H1 (cell line): ENCODE measurements around the gene CEP128. TPM values are rescaled to one million over a fixed set of nuclear protein-coding genes. Genes with fewer than 3 reads are reported as not detected.

ENCODE experiments used
- CTCF ChIA-PET: fragments of 300-600 bp; sonication (Branson Sonifier 250); formaldehyde crosslinking; loops from one replicate; lab custom pipeline; 2021; ENCODE audit not compliant: partially characterized antibody; lab: Charles Lee
- POLR2A ChIA-PET: fragments of 300-600 bp; sonication (Branson Sonifier 250); formaldehyde crosslinking; loops from one replicate; lab custom pipeline; 2021; ENCODE audit warnings: inconsistent platforms; ENCODE audit not compliant: partially characterized antibody; lab: Charles Lee
- DNase-seq, 2 experiments: peaks; one replicate each; pipeline versions ENCODE4 v3.0.0 to v3.0.0-alpha.2; 2010 to 2022; ENCODE audit warnings: low spot score in 2 of 2, low read depth in 1 of 2, mixed read lengths in 1 of 2
- FAIRE-seq: peaks from 2 replicates; lab custom pipeline; 2011; peaks lifted over from hg19 to GRCh38; lab: Jason Lieb, UNC
- H2AFZ ChIP-seq: 2 replicates; pipeline ENCODE4 v1.8.1; 2012; ENCODE audit warnings: low read length, inconsistent platforms
- H2AK5ac ChIP-seq: 2 replicates; pipeline ENCODE4 v1.6.1; 2013; ENCODE audit warnings: low read depth, low read length
- H2BK120ac ChIP-seq: replicated peaks from 2 replicates; pipeline ENCODE3; 2013; ENCODE audit warnings: low read depth, low read length, inconsistent platforms
- H2BK12ac ChIP-seq: 2 replicates; pipeline ENCODE4 v1.6.1; 2013; ENCODE audit warnings: low read depth, low read length
- H2BK15ac ChIP-seq: 2 replicates; pipeline ENCODE4 v1.6.1; 2013; ENCODE audit warnings: low read length
- H2BK20ac ChIP-seq: 2 replicates; pipeline ENCODE4 v1.6.1; 2013; ENCODE audit warnings: low read length
- H2BK5ac ChIP-seq: 2 replicates; pipeline ENCODE4 v1.6.1; 2013; ENCODE audit warnings: low read depth, low read length
- H3K14ac ChIP-seq: 2 replicates; pipeline ENCODE4 v1.6.1; 2013; ENCODE audit warnings: inconsistent platforms; ENCODE audit not compliant: insufficient read length
- H3K18ac ChIP-seq: 2 replicates; pipeline ENCODE4 v1.6.1; 2013; ENCODE audit warnings: low read length; ENCODE audit errors: extremely low read depth
- H3K23ac ChIP-seq: 2 replicates; pipeline ENCODE4 v1.6.1; 2013; ENCODE audit warnings: inconsistent platforms; ENCODE audit not compliant: insufficient read length
- H3K23me2 ChIP-seq: 2 replicates; pipeline ENCODE4 v1.6.1; 2013; ENCODE audit warnings: low read depth, low read length
- H3K27ac ChIP-seq: 2 replicates; pipeline ENCODE4 v1.6.1; 2011; ENCODE audit warnings: low read depth, low read length, inconsistent platforms
- H3K27me3 ChIP-seq, 4 experiments: replicated peaks in 1 of 4; 1 replicate in 1 of 4; 2 replicates in 3 of 4; pipeline versions ENCODE4 v1.6.1 to v1.8.1; 2011 to 2013; ENCODE audit warnings: low read length in 3 of 4, mild to moderate bottlenecking in 3 of 4, inconsistent platforms in 2 of 4, mixed read lengths in 2 of 4, moderate library complexity in 1 of 4; ENCODE audit not compliant: control insufficient read depth in 3 of 4, insufficient read depth in 3 of 4; ENCODE audit errors: extremely low read depth in 1 of 4
- H3K36me3 ChIP-seq, 4 experiments: 2 replicates each; pipeline versions ENCODE4 v1.6.1 to v1.8.1; 2011 to 2013; ENCODE audit warnings: mild to moderate bottlenecking in 4 of 4, low read length in 3 of 4, moderate library complexity in 2 of 4, control low read depth in 1 of 4, inconsistent platforms in 1 of 4; ENCODE audit not compliant: insufficient read depth in 4 of 4, control insufficient read depth in 2 of 4
- H3K4ac ChIP-seq: replicated peaks from 2 replicates; pipeline ENCODE3; 2013; ENCODE audit warnings: low read length, low read depth, mixed read lengths, inconsistent platforms; ENCODE audit not compliant: insufficient read length
- H3K4me1 ChIP-seq, 4 experiments: replicated peaks in 1 of 4; 1 replicate in 1 of 4; 2 replicates in 3 of 4; pipeline versions ENCODE4 v1.6.1 to v1.8.1; 2011 to 2013; ENCODE audit warnings: low read length in 3 of 4, inconsistent platforms in 2 of 4, mixed read lengths in 1 of 4; ENCODE audit not compliant: insufficient read depth in 4 of 4, control insufficient read depth in 3 of 4
- H3K4me2 ChIP-seq, 2 experiments: 2 replicates each; pipeline versions ENCODE4 v1.6.1 to v1.8.1; 2011 to 2013; ENCODE audit warnings: low read depth in 2 of 2, low read length in 2 of 2, control low read depth in 1 of 2, inconsistent platforms in 1 of 2, mild to moderate bottlenecking in 1 of 2; ENCODE audit not compliant: insufficient read depth in 1 of 2
- H3K4me3 ChIP-seq, 4 experiments: fragments of 200-600, 300-600 bp in 1 of 4; sonication (generic), shearing (Covaris generic), sonication (Bioruptor Twin) in 1 of 4; 2 replicates each; pipeline versions ENCODE4 v1.5.1 to v1.8.1; 2011 to 2016; ENCODE audit warnings: low read length in 4 of 4, low read depth in 3 of 4, control low read depth in 2 of 4, inconsistent platforms in 2 of 4, mild to moderate bottlenecking in 2 of 4, mixed read lengths in 1 of 4, moderate library complexity in 1 of 4; ENCODE audit not compliant: insufficient read depth in 2 of 4; ENCODE audit errors: extremely low read depth in 1 of 4
- H3K56ac ChIP-seq: replicated peaks from 2 replicates; pipeline ENCODE3; 2013; ENCODE audit warnings: low read depth, mild to moderate bottlenecking, mixed read lengths, low read length, inconsistent platforms; ENCODE audit not compliant: insufficient read length
- H3K79me1 ChIP-seq: 2 replicates; pipeline ENCODE4 v1.6.1; 2013; ENCODE audit warnings: low read depth, low read length, control low read depth
- H3K79me2 ChIP-seq, 2 experiments: 2 replicates each; pipeline versions ENCODE4 v1.6.1 to v1.8.1; 2012 to 2013; ENCODE audit warnings: low read length in 2 of 2, mild to moderate bottlenecking in 2 of 2, inconsistent platforms in 1 of 2; ENCODE audit not compliant: insufficient read depth in 2 of 2, control insufficient read depth in 1 of 2
- H3K9ac ChIP-seq, 4 experiments: replicated peaks in 1 of 4; 1 replicate in 1 of 4; 2 replicates in 3 of 4; pipeline versions ENCODE4 v1.6.1 to v1.8.1; 2011 to 2013; ENCODE audit warnings: low read depth in 3 of 4, low read length in 3 of 4, control low read depth in 2 of 4, mild to moderate bottlenecking in 2 of 4, moderate library complexity in 2 of 4, inconsistent platforms in 1 of 4; ENCODE audit errors: extremely low read depth in 1 of 4
- H3K9me3 ChIP-seq, 2 experiments: 2 replicates each; pipeline versions ENCODE4 v1.6.1 to v1.8.1; 2012 to 2013; ENCODE audit warnings: mild to moderate bottlenecking in 2 of 2, moderate library complexity in 2 of 2, control low read depth in 1 of 2, inconsistent platforms in 1 of 2, low read depth in 1 of 2, low read length in 1 of 2, mixed read lengths in 1 of 2; ENCODE audit not compliant: insufficient read depth in 2 of 2
- H4K20me1 ChIP-seq, 2 experiments: replicated peaks in 1 of 2; 2 replicates each; pipeline versions ENCODE3 to v1.8.1; 2011 to 2013; ENCODE audit warnings: inconsistent platforms in 2 of 2, low read length in 2 of 2, mild to moderate bottlenecking in 1 of 2; ENCODE audit not compliant: insufficient read depth in 2 of 2, control insufficient read depth in 1 of 2
- H4K5ac ChIP-seq: 2 replicates; pipeline ENCODE4 v1.6.1; 2013; ENCODE audit warnings: low read length, low read depth, mixed read lengths, inconsistent platforms; ENCODE audit not compliant: insufficient read length
- H4K8ac ChIP-seq: 2 replicates; pipeline ENCODE4 v1.8.0; 2013; ENCODE audit warnings: mild to moderate bottlenecking, moderate library complexity, low read length, inconsistent platforms; ENCODE audit not compliant: insufficient read depth; ENCODE audit errors: extremely low read depth
- H4K91ac ChIP-seq: replicated peaks from 2 replicates; pipeline ENCODE3; 2013; ENCODE audit warnings: low read length, mixed read lengths, inconsistent platforms; ENCODE audit not compliant: insufficient read length
- BCL11A ChIP-seq, 2 experiments: IDR thresholded peaks; one replicate each; pipeline ENCODE4 v1.6.1; 2011; ENCODE audit warnings: low read depth in 2 of 2, low read length in 2 of 2, mild to moderate bottlenecking in 2 of 2
- CTCF ChIP-seq, 3 experiments: IDR thresholded peaks; 1 replicate in 2 of 3; 2 replicates in 1 of 3; pipeline versions ENCODE4 v1.5.1 to v1.6.1; 2011; ENCODE audit warnings: low read length in 3 of 3, mild to moderate bottlenecking in 3 of 3, inconsistent platforms in 2 of 3, low read depth in 1 of 3, moderate library complexity in 1 of 3; ENCODE audit not compliant: insufficient read depth in 1 of 3; ENCODE audit errors: control extremely low read depth in 1 of 3
- SIN3A ChIP-seq, 2 experiments: IDR thresholded peaks in 1 of 2; conservative IDR thresholded peaks in 1 of 2; 2 replicates each; pipeline ENCODE4 v1.6.1; 2011 to 2012; ENCODE audit warnings: low read length in 2 of 2, improper control_type of control experiment in 1 of 2, low read depth in 1 of 2, mild to moderate bottlenecking in 1 of 2
- TCF12 ChIP-seq: IDR thresholded peaks from 2 replicates; pipeline ENCODE4 v1.6.1; 2011; ENCODE audit warnings: low read depth, mild to moderate bottlenecking, low read length
- WGBS, 2 experiments: shearing (Covaris generic) in 1 of 2; methylation state at CpG; one replicate each; pipeline versions ENCODE4 v1.1.6 to v1.1.7; 2013 to 2015; ENCODE audit warnings: low lambda C conversion rate in 2 of 2, mixed read lengths in 2 of 2, inconsistent platforms in 1 of 2, low coverage in 1 of 2, missing lambda C conversion rate in 1 of 2; ENCODE audit not compliant: insufficient replicate concordance in 2 of 2, insufficient coverage in 1 of 2, insufficient read length in 1 of 2; ENCODE audit errors: extremely low coverage in 1 of 2, missing lambda C conversion rate in 1 of 2; 5-methylcytosine and 5-hydroxymethylcytosine counted together
- polyA plus RNA-seq, 7 experiments: library from polyadenylated mRNA; depleted of rRNA in 3 of 7; stranded (reverse) in 5 of 7; unstranded in 2 of 7; fragments of >200 nt in 5 of 7; fragments of 200-250 nt in 2 of 7; gene quantifications; 1 replicate in 5 of 7; 2 replicates in 1 of 7; 4 replicates in 1 of 7; pipeline versions ENCODE4 v1.2.1 to v1.2.3, GENCODE V29; 2011 to 2013; ENCODE audit warnings: missing spikeins in 2 of 7, mixed read lengths in 2 of 7
- total RNA-seq: library from RNA; stranded (reverse); fragmentation: NEBNext Ultra II Directional; extraction: Animal tissue kit (Norgen Biotek cat#: 25700); gene quantifications from 2 replicates; pipeline ENCODE4 v1.2.1, GENCODE V29; 2021

The CEP128 gene
- total and polyA plus RNA-seq, 2 of the 8 experiments (the other 6 are each of a cell fraction or from before 2014, with no cell fraction given) = 1.9 to 17.0 TPM

GRCh38 chr14:80988192-80988591 lies 46.7 kb upstream of the CEP128 start:
- H3K9ac ChIP-seq = no peak overlapping the region
- no peak overlapping the region for H3K23ac ChIP-seq
- H3K27ac ChIP-seq = no peak overlapping the region
- H3K4me2 ChIP-seq = no peak overlapping the region
- H3K79me1 ChIP-seq = no peaks in the 10 kb centered on the region
- DNase-seq (no peak), FAIRE-seq (no peak)
- H2AFZ ChIP-seq = no peak overlapping the region
- H3K4ac ChIP-seq = no peak overlapping the region
- no peaks in the 10 kb centered on the region for H3K9me3 ChIP-seq
- H3K56ac ChIP-seq = no peak overlapping the region
- H3K36me3 ChIP-seq = no peaks in the 10 kb centered on the region
- H3K79me2 ChIP-seq = no peaks in the 10 kb centered on the region
- no peak overlapping the region for H4K5ac ChIP-seq
- H3K4me1 ChIP-seq = no peaks in the 10 kb centered on the region
- ChIA-PET POLR2A (no interaction called here), CTCF (interaction anchor here (0.8 to 12.0 kb wide), 12 partner anchors 9 to 932 kb away, joined by 3 to 104 read pairs (median 6); partner anchors contain the start of gene TSHR)
- no peak overlapping the region for H3K4me3 ChIP-seq
- H3K14ac ChIP-seq = no peak overlapping the region
- no peak overlapping the region for H2BK5ac ChIP-seq
- no peak overlapping the region for H2BK120ac ChIP-seq
- H2BK15ac ChIP-seq = no peak overlapping the region
- H4K20me1 ChIP-seq = no peaks in the 10 kb centered on the region
- H2BK20ac ChIP-seq = no peak overlapping the region
- H3K27me3 ChIP-seq = no peaks in the 10 kb centered on the region
- 91% methylated on average over 1 of the region's 1 CpG; no CpG with 5 or more reads in 1 of the 2 experiments for WGBS, 2 experiments
- H4K8ac ChIP-seq = no peak overlapping the region
- no peaks in the 10 kb centered on the region for H3K23me2 ChIP-seq
- H2BK12ac ChIP-seq = no peak overlapping the region
- no peak overlapping the region for H4K91ac ChIP-seq
- no peak for TF ChIP-seq TCF12
- no peak for TF ChIP-seq SIN3A (conservative IDR thresholded peaks at IDR 0.05 in 1 of 2, IDR thresholded peaks at IDR 0.05 in 1 of 2; ENCODE audit: low read depth in 1 of 2, low read length in 2 of 2)
- TF ChIP-seq BCL11A (IDR thresholded peaks at IDR 0.05; ENCODE audit: low read depth in 2 of 2, low read length in 2 of 2) = no peak
- no peak for TF ChIP-seq CTCF (IDR thresholded peaks at IDR 0.05; ENCODE audit: control extremely low read depth in 1 of 3, insufficient read depth in 1 of 3, low read depth in 1 of 3, low read length in 3 of 3)
- no peak overlapping the region for H3K18ac ChIP-seq
- H2AK5ac ChIP-seq = no peak overlapping the region
